A673 (cell line): ENCODE measurements around the gene KIF26A.

Experiments
- EZH2 ChIP-seq: fragments of 200-600 bp; sonication (generic); IDR thresholded peaks from 2 replicates; pipeline ENCODE4 v1.6.1; 2017; ENCODE audit warnings: borderline replicate concordance, low read depth, mild to moderate bottlenecking, mixed read lengths, antibody characterized with exemption, low read length; ENCODE audit not compliant: poor library complexity, severe bottlenecking
- TF ChIP-seq, protein P1 (sequence below): fragments of 300-800, 200-600 bp; sonication (generic); conservative IDR thresholded peaks from 2 replicates; pipeline ENCODE4 v1.5.1; 2017; ENCODE audit warnings: low read depth, mild to moderate bottlenecking, antibody characterized with exemption, low read length, moderate library complexity, mixed read lengths

DNA sequence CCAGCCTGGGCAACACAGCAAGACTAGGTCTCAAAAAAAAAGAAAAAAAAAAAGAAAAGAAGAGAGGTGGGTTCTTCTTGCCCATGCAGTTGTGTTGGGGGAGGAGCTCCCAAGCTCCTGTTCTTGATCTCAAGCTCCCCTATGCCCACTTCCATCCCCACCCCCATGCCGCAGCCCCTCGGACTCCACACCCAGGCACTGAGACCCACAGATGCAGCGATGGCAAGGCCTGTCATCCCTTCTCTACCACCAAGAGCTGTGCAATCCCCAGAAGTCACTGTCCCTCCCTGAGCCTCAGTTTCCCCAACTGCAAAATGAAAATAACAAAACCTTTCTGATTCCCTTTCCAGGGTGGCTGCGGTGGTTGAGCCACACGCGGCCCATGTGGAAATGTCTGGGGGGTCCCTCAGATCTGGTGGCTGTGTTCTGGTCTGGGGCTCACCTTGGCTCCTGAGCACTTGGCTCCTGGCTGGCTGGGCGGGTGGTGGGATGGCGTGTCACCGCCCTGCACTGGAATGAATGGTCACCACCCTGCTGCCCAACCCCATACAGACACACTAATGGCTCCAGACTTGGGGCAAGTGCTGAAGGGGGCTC lies 22.6 kb upstream of the KIF26A start:
- TF ChIP-seq, protein P1, sequence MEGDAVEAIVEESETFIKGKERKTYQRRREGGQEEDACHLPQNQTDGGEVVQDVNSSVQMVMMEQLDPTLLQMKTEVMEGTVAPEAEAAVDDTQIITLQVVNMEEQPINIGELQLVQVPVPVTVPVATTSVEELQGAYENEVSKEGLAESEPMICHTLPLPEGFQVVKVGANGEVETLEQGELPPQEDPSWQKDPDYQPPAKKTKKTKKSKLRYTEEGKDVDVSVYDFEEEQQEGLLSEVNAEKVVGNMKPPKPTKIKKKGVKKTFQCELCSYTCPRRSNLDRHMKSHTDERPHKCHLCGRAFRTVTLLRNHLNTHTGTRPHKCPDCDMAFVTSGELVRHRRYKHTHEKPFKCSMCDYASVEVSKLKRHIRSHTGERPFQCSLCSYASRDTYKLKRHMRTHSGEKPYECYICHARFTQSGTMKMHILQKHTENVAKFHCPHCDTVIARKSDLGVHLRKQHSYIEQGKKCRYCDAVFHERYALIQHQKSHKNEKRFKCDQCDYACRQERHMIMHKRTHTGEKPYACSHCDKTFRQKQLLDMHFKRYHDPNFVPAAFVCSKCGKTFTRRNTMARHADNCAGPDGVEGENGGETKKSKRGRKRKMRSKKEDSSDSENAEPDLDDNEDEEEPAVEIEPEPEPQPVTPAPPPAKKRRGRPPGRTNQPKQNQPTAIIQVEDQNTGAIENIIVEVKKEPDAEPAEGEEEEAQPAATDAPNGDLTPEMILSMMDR = no peak
- no peak for TF ChIP-seq EZH2
